SU-DHL-6 (cell line): ENCODE measurements around the gene KIAA1958.

Experiments
- EZH2phosphoT487 ChIP-seq: fragments of 200-600 bp; sonication (generic), shearing (Covaris generic); conservative IDR thresholded peaks from 2 replicates; pipeline ENCODE4 v1.6.1; 2018; ENCODE audit warnings: mild to moderate bottlenecking, antibody characterized with exemption, low read length, moderate library complexity, mixed read lengths
- TF ChIP-seq, protein P1 (sequence below): fragments of 200-600 bp; sonication (generic); IDR thresholded peaks from one replicate; pipeline ENCODE4 v1.5.1; 2017; ENCODE audit warnings: antibody characterized with exemption, mild to moderate bottlenecking, low read length, moderate library complexity; ENCODE audit not compliant: insufficient read depth, poor library complexity, severe bottlenecking

DNA sequence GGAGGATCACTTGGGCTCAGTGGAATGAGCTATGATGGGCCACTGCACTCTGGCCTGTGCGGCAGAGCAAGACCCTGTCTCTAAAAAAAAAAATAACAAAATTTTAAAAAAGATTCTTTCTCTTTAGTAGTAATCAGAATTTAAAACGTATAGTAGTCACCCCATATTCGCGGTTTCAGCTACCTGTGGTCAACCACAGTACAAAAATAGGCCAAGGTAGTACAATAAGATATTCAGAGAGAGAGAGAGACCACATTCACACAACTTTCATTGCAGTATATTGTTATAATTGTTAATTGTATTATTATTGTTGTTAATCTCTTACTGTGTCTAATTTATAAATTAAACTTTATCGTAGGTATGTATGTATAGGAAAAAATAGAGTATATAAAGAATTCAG is 212.6 kb downstream of the KIAA1958 start:
- TF ChIP-seq, protein P1, sequence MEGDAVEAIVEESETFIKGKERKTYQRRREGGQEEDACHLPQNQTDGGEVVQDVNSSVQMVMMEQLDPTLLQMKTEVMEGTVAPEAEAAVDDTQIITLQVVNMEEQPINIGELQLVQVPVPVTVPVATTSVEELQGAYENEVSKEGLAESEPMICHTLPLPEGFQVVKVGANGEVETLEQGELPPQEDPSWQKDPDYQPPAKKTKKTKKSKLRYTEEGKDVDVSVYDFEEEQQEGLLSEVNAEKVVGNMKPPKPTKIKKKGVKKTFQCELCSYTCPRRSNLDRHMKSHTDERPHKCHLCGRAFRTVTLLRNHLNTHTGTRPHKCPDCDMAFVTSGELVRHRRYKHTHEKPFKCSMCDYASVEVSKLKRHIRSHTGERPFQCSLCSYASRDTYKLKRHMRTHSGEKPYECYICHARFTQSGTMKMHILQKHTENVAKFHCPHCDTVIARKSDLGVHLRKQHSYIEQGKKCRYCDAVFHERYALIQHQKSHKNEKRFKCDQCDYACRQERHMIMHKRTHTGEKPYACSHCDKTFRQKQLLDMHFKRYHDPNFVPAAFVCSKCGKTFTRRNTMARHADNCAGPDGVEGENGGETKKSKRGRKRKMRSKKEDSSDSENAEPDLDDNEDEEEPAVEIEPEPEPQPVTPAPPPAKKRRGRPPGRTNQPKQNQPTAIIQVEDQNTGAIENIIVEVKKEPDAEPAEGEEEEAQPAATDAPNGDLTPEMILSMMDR, result no peak
- no peak for TF ChIP-seq EZH2phosphoT487
